ENCODE data around the gene SLN. TPM values are rescaled to one million over a fixed set of nuclear protein-coding genes. Genes with fewer than 3 reads are reported as not detected.
"Not testable (repeated sequence)": the region's sequence is repeated elsewhere in the genome, so short reads cannot be mapped to it uniquely, and the experiment has no call there.

Gene SLN
- total RNA-seq: 5.7 TPM
- long read RNA-seq, partial matches to known transcripts: 0 of 1 reads
- long read RNA-seq, other reads (novel, unspliced or antisense): 0 of 1 reads

- DNase-seq (no peak), ATAC-seq (no peak)
- intact Hi-C loops (cut with micrococcal nuclease): no loop called here
Observed at GRCh38 chr11:107711861-107712755, at the start of gene SLN. SLN (minus strand) TSS chr11:107712056.

- ATAC-seq; intact Hi-C loops (cut with micrococcal nuclease); DNase-seq: not testable (repeated sequence)
Observed at GRCh38 chr11:107758719-107759355, 47.0 kb upstream of the SLN start.

- intact Hi-C loops (cut with micrococcal nuclease): no loop called here
- DNase-seq (no peak), ATAC-seq (no peak)
Observed at GRCh38 chr11:107757661-107758060, 45.8 kb upstream of the SLN start.

GRCh38 chr11:107756553-107756952, 44.7 kb upstream of the SLN start:
- intact Hi-C loops (cut with micrococcal nuclease): no loop called here
- DNase-seq: no peak
- no peak for ATAC-seq

GRCh38 chr11:107752949-107753822, 41.3 kb upstream of the SLN start:
- ATAC-seq: peak; percentile 51
- no peak for DNase-seq
- intact Hi-C loops (cut with micrococcal nuclease): no loop called here

GRCh38 chr11:107752508-107752907, 40.7 kb upstream of the SLN start:
- no peak for DNase-seq
- intact Hi-C loops (cut with micrococcal nuclease): no loop called here
- no peak for ATAC-seq

GRCh38 chr11:107751082-107751481, 39.2 kb upstream of the SLN start:
- intact Hi-C loops (cut with micrococcal nuclease): no loop called here
- no peak for DNase-seq
- no peak for ATAC-seq

- no peak for DNase-seq
- no peak for ATAC-seq
- intact Hi-C loops (cut with micrococcal nuclease): no loop called here
Observed at GRCh38 chr11:107750313-107750712, 38.5 kb upstream of the SLN start.

- intact Hi-C loops (cut with micrococcal nuclease): no loop called here
- ATAC-seq (peak; percentile 54), DNase-seq (no peak)
Observed at GRCh38 chr11:107747622-107748021, 35.8 kb upstream of the SLN start.

- ATAC-seq (no peak), DNase-seq (no peak)
- intact Hi-C loops (cut with micrococcal nuclease): no loop called here
Observed at GRCh38 chr11:107744736-107745135, 32.9 kb upstream of the SLN start.

GRCh38 chr11:107743191-107743590, 31.3 kb upstream of the SLN start:
- ATAC-seq (no peak), DNase-seq (no peak)
- intact Hi-C loops (cut with micrococcal nuclease): no loop called here

- ATAC-seq: no peak
- intact Hi-C loops (cut with micrococcal nuclease): no loop called here
- DNase-seq: no peak
Observed at GRCh38 chr11:107741044-107741823, 29.4 kb upstream of the SLN start.

- DNase-seq (no peak), ATAC-seq (no peak)
- intact Hi-C loops (cut with micrococcal nuclease): no loop called here
Observed at GRCh38 chr11:107740271-107740670, 28.4 kb upstream of the SLN start.

- DNase-seq: no peak
- intact Hi-C loops (cut with micrococcal nuclease): no loop called here
- no peak for ATAC-seq
Observed at GRCh38 chr11:107736546-107736945, 24.7 kb upstream of the SLN start.

- intact Hi-C loops (cut with micrococcal nuclease): no loop called here
Observed at GRCh38 chr11:107733518-107733917, 21.7 kb upstream of the SLN start.

GRCh38 chr11:107732689-107733051, 20.8 kb upstream of the SLN start:
- DNase-seq (no peak), ATAC-seq (no peak)
- intact Hi-C loops (cut with micrococcal nuclease): no loop called here

More at GRCh38 chr11:107733518-107733917, 21.7 kb upstream of the SLN start:
- ATAC-seq (no peak), DNase-seq (no peak)

- no peak for ATAC-seq
- no peak for DNase-seq
- intact Hi-C loops (cut with micrococcal nuclease): no loop called here
Observed at GRCh38 chr11:107731941-107732688, 20.3 kb upstream of the SLN start.

- intact Hi-C loops (cut with micrococcal nuclease): no loop called here
- ATAC-seq: no peak
- DNase-seq: no peak
Observed at GRCh38 chr11:107722662-107723061, 10.8 kb upstream of the SLN start.

Data from left ventricle myocardium superior (tissue), 1 donor.